GM19025 (cell line): ENCODE data around the gene PTPRM.

ENCODE experiments used
- ATAC-seq: cut with Tn5 transposase; IDR thresholded peaks from one replicate; pipeline ENCODE4 v1.9.1; 2021; ENCODE audit warnings: mild to moderate bottlenecking, low read depth, moderate library complexity; ENCODE audit not compliant: unreplicated experiment

The PTPRM gene

GRCh38 chr18:8176554-8176953 lies 609.4 kb downstream of the PTPRM start:
- no peak for ATAC-seq

GRCh38 chr18:8177330-8178016 lies 610.4 kb downstream of the PTPRM start:
- no peak for ATAC-seq

DNA sequence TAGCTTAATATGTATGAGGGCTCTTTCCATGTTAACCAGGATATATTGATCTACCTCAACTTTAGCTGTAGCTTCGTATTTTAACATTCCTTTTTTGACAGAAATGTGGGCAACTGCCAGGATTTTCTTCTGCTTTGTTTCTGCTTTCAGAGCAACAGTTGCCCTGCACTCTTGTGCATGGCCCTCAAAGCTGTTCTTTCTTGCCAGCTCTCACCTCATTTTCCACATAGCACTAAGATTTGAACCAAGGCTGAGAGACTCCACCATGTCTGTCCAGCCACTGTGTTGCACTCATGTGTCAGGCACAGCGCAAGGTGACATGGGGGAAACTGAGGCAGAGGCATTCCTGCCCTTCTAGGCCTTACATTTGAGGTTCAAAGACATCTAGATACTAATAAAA lies 619.3 kb downstream of the PTPRM start:
- ATAC-seq = no peak

DNA sequence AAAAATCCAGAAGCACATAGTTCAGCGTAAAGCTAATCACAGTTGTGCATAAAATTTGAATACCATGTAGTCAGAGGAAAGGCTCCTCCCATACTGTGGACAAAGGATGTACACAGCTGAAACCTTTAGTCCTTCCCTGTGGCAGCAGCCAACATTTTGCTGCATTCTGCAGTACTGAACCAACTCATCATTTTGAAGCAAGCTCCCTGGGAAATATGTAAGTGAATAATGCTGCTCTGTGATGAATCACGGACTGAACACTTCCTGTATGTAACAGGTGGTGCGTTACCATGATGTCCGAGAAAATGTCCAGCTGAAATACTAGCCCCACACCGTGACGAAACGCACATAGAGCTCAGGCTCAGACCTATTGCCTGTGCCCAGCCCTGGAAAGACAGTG lies 621.1 kb downstream of the PTPRM start:
- no peak for ATAC-seq

GRCh38 chr18:8190980-8191379 lies 623.9 kb downstream of the PTPRM start:
- ATAC-seq = no peak

GRCh38 chr18:8194431-8194830 lies 627.3 kb downstream of the PTPRM start:
- ATAC-seq = no peak

GRCh38 chr18:8196238-8196637 lies 629.1 kb downstream of the PTPRM start:
- no peak for ATAC-seq

DNA sequence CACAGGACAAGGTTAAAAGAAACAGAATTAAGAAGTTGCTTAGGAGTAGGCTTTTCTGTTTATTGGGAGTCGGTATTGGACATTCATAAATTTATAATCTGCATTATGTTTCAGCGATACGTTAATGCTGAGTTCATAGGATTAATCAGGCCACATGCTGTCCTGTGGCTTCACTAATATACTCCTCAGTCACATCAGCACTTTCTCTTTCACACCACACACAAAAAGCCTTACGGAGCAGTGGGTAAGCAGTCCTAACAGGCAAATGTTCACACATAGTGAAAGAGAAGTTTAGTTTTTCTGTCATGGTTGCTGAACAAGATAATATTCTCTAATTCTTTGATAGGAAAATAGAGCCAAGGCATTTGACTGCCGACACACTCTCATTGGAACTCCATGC lies 630.4 kb downstream of the PTPRM start:
- no peak for ATAC-seq

DNA sequence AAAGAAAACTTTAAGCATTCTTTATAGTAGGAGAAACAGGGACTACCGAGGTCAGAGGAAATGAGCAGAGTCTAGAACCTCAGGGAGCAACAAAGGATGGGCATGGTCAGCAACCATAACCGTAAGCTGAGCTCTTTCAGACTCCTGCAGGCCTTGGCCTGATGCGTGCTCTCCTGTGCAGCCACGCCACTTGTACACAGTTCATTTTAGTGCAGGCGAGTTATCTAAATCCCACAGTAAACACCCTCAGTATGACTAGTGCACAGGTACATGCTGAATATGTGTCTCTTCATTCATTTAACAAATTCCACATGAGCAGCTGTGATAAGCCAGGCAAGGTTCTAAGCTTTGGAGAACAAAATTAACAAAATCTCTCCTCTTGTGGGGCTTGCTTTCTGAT lies 640.9 kb downstream of the PTPRM start:
- ATAC-seq = no peak

GRCh38 chr18:8208716-8209115 lies 641.6 kb downstream of the PTPRM start:
- no peak for ATAC-seq

GRCh38 chr18:8212896-8213780 lies 646.0 kb downstream of the PTPRM start:
- ATAC-seq = no peak

DNA sequence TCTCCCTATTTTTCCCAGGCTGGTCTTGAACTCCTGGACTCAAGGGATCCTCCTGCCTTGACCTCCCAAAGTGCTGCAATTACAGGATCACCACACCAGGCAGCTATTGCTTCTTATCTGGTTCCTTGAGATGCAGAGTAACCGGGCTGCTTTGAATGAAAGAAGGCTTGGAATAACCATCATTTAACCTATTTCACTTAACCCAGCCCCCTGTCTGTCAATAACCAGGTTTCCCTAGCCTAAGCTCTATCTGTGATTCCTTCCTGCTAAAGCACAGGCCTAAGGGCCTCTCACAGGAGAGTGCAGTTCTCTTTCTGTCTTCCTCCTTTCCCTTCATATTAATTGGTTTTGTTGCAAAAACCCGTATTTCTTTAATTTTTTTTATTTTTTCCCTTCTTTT lies 648.6 kb downstream of the PTPRM start:
- no peak for ATAC-seq

DNA sequence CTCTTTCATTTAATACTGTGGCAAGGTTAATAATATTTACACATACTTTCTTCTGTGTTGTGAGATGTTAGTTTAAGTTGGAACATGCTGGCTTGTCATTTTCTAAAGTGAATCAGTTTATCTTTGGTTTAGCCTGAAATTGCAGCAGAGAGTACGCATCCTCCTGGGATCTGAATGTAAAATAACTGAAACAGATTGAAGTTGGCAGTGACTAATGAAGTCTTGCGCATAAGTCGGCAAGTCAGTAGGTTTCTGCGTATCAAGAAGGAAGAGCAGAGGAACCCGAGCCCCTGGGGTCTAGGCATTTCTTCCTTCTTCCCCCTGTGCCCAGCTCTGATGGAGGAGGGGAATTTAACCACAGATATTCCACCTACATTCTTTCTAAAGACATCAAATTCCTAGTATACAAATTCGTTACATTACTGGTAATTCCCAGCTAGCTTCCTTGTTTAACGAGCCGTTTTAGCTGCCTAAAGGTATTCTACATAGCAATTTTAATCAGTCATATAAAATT lies 650.0 kb downstream of the PTPRM start:
- ATAC-seq = no peak

DNA sequence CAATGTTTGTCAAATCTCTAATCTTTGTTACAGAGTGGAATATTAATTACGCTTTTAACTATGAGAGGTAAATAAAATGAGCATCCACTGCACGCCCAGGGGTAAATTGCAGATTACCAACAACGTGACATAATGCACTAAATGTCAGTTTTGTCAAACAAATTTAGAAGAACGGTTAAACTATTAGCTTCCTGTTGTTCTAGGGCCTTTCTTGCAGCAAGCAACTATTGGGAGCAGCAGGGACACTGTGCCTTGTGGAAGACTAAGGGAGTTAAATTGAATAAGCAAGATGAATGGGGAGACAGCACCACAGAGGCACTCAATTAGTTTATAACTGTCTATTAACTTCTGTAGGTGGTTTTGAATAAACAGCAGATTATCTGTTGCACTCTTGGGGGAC lies 651.1 kb downstream of the PTPRM start:
- no peak for ATAC-seq

DNA sequence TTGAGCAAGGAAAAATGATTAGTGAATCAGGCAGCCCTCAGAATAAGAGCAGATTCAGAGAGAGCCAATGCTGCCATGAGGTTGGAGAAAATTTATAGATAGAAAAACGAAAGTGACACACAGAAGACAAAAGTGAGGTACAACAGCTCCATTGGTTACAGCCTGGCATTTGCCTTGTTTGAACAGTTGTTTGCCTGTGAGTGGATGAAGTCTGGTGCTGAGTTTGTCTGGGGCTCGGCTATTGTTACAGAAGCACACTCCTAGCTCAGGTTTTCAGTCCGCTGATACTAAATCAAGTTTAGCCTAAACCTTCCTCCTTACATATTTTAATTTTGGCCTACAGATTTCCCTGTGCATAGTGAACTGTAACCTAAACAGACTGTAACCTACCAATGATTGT lies 654.3 kb downstream of the PTPRM start:
- ATAC-seq = no peak

DNA sequence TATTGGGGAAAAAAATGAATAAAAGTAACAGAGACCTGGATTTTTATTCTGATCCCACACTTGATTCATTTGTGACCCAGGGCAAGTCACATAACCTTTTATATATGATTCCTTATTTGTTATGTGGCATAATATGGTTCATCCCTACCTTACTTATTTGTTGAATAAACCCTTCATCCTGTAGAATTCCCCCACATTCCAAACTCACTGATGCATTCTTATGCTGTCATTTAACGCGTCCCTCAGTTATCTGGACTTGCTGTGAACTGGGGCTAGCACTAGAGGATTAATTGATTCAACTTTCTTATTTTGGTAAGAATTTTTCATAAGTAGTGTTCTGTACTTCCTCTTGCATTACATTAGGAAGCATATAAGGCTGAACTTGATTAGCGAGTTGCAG lies 657.5 kb downstream of the PTPRM start:
- ATAC-seq = no peak

GRCh38 chr18:8229040-8229439 lies 661.9 kb downstream of the PTPRM start:
- no peak for ATAC-seq

GRCh38 chr18:8229787-8230186 lies 662.7 kb downstream of the PTPRM start:
- no peak for ATAC-seq

DNA sequence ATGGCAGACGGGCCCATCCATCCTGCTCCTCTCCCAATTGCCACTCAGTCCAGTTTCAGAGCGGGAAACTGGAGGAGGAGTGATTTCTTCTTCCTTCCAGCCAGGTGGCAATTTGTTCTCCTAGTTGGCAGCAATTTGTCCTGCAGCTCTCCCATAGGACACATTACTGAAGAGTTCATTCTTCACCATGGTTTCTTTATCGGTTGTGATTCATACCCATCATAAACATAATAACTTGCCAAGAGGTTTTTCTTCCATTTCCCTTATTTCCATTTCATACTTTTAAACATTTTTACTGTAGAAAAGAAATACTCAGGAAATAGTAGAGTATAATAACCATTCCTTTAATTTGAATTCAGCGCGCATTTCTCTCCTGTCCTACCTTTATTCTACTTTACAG lies 664.2 kb downstream of the PTPRM start:
- ATAC-seq = no peak

DNA sequence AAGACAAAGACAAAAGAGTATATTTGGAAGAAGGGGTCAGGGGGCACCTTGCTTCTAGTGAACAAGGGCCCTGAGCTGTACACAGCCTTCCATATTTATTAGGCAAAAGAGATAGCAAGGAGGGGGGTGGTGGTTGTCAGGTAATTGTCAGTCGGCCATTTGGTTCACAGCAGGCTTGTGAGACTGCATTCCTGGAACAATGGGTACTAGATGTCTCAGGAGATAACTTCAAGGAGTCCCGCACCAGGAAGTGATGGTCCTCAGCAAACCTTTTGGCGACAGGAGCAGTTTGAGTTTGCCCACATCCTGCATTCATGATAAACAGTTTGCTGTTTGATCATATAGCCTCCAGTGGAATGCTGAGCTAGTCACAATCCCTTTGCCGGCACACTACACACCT lies 665.7 kb downstream of the PTPRM start:
- ATAC-seq = no peak

GRCh38 chr18:8235894-8236293 lies 668.8 kb downstream of the PTPRM start:
- no peak for ATAC-seq

GRCh38 chr18:8238507-8238906 lies 671.4 kb downstream of the PTPRM start:
- ATAC-seq = no peak
